Stimulated activated CD8-positive, alpha-beta memory T cell treated with anti-CD3 and anti-CD28 coated beads, Interleukin-15, amount 100 ng/mL, for 24 hours (primary cell): ENCODE data around the gene MORC4.

Experiments
- DNase-seq: peaks from one replicate; pipeline ENCODE4 v3.0.0-alpha.2; 2020; ENCODE audit warnings: low read depth

MORC4 gene

DNA sequence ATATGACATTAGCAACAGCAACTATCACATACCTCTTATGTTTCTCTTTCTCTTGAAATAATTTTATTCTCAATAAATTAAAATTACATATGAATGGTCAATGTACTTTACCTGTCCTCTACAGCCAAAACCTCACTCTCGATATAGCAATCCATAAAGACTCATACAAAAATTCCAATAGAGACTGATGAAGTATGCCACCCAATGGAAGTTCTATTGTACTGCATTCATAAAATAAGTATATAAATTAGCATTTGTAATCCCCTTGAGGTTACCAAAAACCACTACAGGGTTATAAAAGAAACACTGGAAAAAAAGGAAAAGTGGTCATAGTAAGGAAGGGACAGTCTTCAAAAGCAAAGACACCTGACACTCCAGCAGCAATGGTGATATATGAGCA lies 47.0 kb downstream of the MORC4 start:
- no peak for DNase-seq

DNA sequence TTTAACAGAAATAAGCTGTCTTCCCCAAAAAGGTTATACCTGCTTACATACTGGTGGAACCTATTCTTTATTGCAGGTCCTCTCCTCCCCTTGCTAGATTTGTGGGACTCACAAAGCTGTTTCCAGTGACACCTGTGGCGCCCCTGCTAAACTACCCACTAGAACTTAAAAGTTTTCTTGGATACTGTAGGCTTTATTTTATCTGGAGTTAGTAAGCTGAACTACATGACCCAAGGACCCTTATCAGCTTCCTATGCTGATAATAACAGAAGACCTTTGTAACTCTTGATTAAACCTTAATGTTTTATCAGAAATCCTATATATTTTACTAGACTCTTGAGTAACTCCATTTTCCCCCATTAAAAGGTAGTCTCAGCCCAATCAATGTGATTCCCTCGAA lies 47.5 kb downstream of the MORC4 start:
- no peak for DNase-seq

DNA sequence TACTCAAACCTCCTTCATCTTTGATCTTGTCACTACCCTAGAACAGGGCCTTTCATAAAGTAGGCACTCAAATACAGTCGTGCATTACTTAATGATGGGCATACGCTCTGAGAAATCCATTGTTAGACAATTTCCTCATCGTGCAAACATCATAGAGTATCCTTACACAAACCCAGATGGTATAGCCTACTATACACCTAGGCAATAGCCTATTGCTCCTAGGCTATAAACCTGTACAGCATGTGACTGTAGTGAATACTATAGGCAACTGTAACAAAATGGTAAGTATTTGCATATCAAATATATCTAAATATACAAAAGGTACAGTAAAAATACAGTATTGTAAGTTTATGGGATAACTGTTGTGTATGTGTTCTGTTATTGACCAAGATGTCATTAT lies 47.9 kb downstream of the MORC4 start:
- no peak for DNase-seq

DNA sequence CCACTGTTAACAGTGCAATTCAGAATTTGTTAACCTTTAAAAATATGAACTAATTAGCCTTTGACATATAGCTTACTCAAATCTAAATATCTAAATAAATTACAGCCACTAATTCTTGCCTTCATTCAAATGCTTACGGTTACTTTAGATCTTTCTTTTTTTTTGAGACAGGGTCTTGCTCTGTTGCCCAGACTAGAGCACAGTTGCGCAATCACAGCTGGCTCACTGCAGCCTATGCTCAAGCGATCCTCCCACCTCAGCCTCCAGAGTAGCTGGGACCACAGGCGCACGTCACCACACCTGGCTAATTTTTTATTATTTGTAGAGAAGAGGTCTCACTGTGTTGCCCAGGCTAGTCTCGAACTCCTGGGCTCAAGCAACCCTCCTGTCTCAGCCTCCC lies 48.8 kb downstream of the MORC4 start:
- DNase-seq: no peak

DNA sequence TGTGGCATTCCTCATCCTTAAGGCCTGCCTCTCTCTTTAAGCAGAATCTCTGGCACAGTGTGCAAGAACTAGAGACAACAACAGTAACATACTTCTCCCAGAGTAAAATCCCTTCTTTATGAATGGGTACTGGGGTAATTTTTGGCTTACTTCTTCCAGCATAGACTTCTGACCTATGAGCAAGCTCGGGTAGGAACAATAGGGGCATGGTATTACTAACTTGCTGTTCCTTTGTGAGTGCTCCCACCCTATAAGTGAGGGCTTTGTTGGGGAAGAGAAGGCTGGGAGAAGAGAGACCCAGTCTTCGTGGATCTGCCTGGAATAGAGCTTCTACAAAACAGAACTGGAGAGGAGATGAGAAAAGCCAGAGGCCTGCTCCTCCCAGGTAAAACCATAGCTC lies 49.6 kb downstream of the MORC4 start:
- no peak for DNase-seq

DNA sequence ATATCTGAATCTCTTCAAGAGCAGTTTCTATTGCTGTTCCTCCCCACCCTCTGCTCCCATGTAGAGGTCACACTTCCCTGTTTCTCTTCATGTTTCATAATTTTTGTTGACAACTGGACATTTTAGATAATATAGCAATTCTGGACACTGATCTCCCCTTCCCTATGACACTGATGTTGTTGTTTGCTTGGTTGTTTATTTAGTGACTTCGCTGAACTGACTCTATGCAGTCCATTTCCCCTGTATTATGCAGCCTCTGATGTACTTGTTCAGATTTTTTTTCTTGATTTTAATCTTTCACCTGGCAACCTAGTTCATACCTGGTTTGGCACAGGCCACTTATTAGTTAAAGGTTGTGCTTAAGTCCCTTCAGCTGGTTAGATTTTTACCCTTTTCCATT lies 50.6 kb downstream of the MORC4 start:
- no peak for DNase-seq

DNA sequence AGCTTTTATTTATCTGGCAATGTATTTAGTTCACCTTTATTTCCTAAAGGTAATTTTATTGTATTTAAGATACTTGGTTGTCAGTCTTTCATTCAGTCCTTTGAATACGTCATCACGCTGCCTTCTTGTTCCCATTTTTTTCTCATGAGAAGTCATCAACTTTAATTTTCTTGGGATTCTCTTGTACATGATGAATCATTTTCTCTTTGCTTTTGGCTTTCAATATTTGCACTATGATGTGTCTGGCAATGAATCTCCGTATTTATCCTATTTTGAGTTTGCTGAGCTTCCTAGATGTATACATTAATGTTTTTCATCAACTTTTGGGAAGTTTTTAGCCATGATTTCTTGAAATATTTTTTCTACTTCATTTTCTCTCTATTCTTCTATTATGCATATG lies 51.4 kb downstream of the MORC4 start:
- DNase-seq: no peak

DNA sequence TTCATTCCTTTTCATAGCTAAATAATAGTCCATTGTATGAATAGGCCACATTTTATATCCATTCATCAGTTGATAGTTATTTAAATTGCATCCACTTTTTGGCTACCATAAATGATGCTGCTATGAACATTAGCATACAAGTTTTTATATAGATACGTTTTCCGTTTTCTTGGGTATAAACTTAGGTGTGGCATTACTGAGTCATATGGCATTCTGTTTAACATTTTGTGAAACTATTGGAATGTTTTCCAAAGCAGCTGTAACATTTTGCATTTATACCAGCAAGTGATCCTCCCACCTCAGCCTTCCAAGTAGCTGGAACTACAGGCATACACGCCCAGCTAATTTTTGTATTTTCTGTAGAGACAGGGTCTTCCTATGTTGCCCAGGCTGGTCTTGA lies 53.5 kb downstream of the MORC4 start:
- DNase-seq: no peak

DNA sequence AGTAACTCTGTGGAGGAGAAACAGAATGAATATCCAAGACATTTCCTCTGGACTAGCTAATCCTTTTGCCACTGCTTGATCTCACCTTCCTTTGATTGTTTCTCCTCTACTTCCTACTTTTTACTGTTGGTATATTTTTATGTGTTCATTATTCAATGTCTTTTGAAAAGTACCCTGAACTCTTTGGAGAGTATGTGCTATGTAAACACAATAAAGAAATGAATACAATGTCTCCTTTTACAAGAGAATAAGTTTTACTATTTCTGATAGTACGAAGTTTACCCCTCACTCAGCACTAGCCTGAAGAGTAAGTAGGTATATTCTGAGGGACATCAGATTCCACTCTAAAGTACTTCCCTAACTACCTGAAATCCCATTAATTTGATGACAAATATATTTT lies 59.9 kb downstream of the MORC4 start:
- DNase-seq: no peak

DNA sequence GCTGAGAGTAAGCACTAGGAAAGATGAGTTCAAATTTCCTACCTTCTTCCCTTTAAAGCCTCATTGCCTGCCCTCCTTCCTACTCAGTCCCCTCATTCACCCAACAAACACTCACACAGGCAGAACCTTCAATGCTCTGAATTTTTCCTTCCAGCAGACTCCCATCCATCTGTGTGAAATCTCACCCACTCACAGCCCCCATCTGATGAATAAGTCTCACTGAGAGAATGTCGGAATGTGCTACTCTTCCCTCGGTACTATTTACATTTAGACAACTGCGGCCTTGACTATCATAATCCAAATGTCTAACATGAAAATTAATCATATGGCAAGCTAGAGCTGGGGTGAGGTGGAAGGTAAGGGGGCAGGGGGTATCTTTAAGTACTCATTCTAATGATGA lies 60.4 kb downstream of the MORC4 start:
- no peak for DNase-seq

DNA sequence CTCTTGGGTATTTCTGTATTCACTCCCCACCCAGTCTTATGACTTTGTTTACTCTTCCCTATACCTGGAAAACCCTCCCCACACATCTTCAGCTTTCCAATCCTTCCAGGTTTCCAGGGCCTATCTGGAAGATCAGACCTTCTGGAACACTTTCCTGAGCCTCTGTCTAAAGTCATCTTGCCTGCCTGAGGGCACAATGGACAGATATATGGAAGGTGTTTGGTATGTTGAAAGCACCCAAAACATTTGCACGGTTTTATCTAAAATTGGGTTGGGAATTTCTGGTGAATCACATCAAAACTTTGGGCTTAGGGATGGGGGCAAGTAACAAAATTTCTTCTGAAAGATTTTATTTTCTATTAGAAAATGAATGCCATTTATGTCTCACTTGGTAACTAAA lies 63.8 kb downstream of the MORC4 start:
- DNase-seq: no peak

DNA sequence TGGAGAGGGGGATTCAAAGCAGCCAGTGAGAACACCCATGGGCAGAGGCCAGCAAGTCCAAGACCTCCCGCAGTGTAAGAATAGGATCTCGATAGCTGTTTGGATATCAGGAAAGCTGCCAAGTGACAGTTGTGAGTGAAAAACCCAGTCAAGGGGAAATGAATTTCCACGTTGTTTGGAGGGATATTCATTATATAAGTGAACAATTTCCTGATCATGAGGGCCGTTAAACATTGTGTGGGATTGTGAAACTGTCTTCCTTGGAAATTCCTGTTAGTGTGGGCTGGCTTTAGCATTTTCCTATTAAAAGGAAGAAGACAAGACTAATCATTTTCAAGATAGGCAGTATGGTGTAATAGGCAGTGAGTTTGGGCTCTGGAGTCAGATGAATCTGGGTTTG lies 64.8 kb downstream of the MORC4 start:
- DNase-seq: no peak

DNA sequence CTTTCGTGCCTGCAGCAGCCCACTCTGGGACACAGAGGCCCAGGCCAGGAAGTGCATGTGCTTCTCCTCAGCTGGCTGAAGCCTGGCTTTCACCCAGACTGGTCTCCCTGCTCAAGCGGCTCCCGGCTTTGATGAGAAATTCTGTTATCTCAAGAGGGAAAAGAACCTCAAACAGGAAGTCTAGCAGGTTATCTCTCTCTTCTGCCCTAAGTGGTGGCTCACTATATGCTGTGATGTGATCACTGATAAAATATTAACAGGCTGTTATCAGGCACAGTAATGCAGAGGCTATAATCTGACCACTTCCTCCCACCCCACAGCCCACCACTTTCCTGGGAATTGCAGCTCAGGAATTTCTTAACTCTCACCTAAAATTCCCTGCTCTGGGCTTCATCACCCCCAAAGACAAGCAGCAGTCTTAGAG lies 66.5 kb downstream of the MORC4 start:
- no peak for DNase-seq

DNA sequence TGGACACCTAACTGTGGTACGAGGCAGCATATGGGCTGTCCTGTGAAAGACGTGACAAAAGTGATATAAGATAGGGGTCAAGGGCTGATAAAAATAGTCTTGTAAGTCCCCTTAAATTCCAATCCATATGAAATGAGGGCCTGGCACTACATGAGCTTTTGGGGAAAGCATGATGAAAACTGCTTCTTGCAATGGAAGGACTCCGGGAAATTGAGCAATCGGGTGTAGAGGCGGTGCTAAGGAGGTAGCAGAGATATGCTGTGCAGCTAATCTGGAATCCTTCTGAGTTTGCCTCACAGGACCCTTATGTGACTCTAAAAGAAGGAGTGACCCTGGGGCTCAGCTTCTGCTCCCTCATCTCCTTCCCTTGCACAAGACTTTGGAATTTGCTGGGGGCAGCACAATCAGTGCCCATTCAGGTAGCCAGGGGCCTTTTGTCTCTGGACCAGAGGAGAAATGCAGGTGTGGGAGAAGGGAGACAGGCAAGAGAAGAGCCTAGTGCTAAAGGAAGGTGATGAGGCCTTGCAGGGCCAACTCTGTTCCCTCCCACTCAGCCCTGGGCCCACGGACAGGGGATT lies 67.0 kb downstream of the MORC4 start:
- DNase-seq: no peak

DNA sequence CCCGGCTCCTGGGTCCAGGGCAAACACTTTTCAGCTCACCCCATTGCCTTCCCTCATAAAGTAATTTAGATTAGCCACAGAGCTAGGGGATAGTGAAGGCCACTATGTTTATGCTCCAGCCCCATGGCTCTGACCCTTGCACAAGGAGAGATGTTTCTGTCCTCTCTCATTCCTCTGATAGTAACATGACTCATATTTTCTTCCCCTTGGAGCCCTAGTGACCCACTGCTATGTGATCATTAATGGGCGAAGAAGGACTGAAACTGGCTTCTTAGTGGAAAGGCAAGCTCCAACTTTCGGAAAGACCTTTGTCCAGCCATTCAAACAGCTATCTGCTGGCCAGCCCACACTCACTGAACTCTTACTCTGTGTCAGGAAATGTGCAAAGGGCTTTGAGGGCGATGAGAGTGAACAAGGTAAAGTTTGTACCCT lies 67.5 kb downstream of the MORC4 start:
- no peak for DNase-seq

DNA sequence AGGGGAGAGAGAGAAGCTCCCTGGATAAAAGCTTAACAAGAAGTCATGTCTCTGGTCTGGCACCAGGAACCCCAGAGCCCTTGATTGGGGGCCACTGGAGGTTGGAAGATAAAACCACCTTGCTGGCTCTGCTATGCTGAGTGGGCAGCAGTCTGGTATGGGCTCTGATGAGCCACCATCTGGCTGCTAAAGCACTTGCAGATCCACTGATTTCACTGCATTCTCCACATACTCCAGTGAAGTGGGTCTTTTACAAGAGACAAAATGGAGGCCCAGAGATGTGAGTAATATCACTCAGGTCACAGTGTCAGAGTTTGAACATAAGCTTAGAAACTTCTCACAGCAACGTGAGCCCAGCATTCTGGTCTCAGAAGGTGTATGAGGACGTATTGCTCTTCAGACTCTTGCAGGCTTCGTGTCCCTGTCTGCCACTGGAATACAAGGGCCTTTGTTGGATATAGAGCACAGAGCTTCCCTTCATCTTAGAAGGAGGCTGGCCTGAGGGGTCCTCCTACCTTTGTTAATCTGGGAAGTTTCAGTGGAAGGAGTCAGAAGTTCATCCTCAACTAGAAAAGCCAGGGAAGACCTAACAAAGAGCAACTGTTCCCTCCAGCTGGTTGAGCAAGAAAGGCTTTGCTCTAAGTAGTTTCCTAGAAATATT lies 68.1 kb downstream of the MORC4 start:
- DNase-seq: no peak

DNA sequence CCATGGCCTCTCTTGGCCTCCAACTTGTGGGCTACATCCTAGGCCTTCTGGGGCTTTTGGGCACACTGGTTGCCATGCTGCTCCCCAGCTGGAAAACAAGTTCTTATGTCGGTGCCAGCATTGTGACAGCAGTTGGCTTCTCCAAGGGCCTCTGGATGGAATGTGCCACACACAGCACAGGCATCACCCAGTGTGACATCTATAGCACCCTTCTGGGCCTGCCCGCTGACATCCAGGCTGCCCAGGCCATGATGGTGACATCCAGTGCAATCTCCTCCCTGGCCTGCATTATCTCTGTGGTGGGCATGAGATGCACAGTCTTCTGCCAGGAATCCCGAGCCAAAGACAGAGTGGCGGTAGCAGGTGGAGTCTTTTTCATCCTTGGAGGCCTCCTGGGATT lies 71.8 kb downstream of the MORC4 start:
- no peak for DNase-seq

DNA sequence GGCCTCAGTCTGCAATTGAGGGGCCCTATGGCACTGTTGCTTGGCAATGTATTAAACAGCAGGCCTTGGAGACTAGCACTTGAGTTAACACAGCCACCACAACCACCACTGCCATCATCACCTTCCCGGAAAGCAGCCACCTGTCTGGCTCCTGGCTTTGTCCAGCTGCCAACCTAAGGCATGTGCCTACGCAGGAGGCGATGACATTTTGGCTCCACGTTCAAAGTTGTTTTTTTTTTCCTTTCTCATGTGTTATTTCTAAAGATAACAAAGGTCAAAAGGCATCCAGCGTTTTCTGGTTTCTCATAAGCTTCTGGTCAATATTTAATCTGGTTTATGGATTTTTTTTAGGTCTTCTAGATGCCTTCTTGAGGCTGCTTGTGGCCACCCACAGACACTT lies 72.3 kb downstream of the MORC4 start:
- DNase-seq: no peak

DNA sequence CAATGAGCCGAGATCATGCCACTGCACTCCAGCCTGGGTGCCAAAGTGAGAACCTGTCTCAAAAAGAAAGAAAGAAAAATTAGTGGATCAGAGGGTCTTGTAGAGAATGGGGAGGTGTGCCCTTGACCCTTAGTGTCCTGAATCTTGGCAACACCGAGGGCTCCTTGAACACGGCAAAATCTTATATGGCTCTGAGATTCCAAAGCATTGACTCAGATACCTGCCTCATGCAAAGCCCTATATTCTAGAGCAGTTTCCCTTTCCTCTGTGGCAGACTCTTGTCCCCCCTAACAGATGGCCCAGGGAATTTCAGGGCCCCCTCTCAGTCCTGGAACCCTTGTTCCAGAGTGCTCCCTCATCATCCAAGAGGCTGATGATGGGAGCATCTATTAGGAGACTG lies 73.0 kb downstream of the MORC4 start:
- no peak for DNase-seq

DNA sequence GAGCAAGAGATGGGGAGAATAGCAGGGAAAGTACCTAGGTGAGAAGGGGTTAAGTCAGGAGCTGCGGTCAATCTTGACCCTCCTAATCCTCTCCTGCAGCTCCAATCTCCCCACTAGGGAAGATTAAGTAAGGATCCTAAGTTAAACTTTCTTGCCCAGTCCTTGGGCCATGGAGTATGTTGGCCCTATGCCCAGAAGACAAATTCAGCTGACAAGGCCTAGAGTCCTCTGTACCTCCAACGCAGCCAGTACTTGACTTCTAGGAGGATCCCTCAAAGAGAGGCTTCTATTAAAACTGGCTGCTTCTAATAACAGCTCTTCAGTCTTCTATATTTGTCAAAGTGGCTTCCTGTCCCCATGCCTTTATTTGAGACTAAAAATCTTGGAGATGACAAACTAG lies 78.4 kb downstream of the MORC4 start:
- DNase-seq: no peak

DNA sequence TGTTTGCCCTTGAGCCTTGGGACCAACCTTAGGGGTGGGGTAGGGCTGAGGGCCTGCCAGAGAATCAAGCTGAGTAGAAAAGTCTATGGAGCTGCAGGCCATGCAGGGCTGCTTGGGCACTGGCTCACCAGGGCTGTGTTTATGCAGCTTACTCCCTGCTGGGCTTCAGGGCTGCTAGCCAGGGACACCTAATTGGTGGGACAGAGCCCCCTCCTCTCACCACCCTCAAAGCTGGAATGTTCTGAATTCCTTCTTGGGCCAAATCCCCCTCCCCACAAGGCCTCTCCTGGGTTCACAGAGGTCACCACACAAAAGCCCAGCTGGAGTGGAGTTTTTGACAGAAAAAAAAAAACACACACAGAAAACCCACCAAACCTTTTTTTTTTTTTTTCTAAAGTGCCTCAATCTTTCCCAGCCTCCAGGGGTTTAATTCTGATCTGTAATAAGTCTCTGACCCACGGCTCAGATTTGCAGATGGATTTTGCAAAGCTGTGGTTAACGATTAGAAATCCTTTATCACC lies 80.0 kb downstream of the MORC4 start, which contains the start of gene CLDN2:
CLDN2 (plus strand) TSS at position 471 of the 521 bp plus-strand sequence. CDS start 7,827 bp downstream, outside the sequence.
- DNase-seq: no peak

DNA sequence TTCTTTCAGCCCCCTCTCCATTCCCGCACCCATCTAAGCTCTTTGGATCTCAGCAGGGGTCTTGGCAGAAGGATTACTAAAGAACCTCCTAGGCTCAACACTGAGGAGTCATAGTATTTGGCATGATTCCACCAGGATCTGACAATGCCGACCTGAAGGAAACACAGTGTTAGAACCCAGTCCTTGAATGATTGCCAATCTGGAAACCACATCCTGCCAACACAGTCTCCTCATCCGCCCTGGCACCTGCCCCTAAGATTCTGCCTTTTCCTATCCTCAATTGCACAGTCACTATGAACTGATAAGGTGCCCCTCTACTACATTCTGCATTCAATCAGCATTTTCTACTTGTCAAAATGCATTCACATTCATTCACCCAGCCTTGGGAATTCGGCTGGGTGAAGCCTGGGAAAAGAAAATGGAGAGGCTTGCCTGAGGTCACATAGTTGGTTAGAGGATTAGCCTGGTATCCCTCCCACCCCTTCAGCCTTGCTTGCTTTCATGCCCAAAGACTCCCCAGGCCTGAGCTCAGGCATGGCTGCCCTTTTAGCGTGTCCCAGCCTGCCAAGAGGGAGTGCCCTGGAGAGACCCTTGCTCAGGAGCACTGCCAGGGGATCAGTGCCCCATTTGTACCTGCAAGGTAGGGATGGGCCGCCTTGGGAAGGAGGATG lies 82.0 kb downstream of the MORC4 start:
- no peak for DNase-seq

DNA sequence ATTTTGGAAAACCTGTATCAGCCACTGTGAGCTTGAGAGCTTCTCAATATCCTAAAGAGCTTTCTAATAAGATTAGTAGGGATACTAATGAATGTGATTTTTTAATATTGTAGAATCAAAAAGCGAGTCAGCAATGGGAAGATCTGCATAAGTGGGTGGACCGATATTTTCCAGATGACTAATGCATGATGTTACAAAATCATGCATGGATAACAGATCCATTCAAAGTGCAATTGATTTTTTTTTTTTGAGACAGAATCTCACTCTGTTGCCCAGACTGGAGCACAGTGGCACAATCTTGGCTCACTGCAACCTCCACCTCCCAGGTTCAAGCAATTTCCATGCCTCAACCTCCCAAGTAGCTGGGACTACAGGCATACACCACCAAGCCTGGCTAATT lies 87.1 kb downstream of the MORC4 start:
- DNase-seq: no peak
